Activated CD4-positive, alpha-beta memory T cell treated with anti-CD3 and anti-CD28 coated beads, Interleukin-2, amount 10 ng/mL, durations not matched to agents 7 days and 5 days (primary cell): ENCODE measurements around the gene COASY. TPM values are rescaled to one million over a fixed set of nuclear protein-coding genes. Genes with fewer than 3 reads are reported as not detected.

Source experiments
- CTCF ChIA-PET: fragments of 350-600 bp; sonication (Branson Sonifier 250); formaldehyde crosslinking; loops from one replicate; lab custom pipeline; 2021; ENCODE audit warnings: antibody characterized with exemption, inconsistent platforms; lab: Charles Lee
- POLR2A ChIA-PET: fragments of 350-600 bp; sonication (Branson Sonifier 250); formaldehyde crosslinking; loops from one replicate; lab custom pipeline; 2021; ENCODE audit warnings: antibody characterized with exemption; lab: Charles Lee
- DNase-seq: peaks from one replicate; pipeline ENCODE4 v3.0.0-alpha.2; 2020
- H3K27ac Mint-ChIP-seq: one replicate; pipeline ENCODE4 v1.8.0; 2021; ENCODE audit warnings: mild to moderate bottlenecking, mixed read lengths
- H3K27me3 Mint-ChIP-seq: one replicate; pipeline ENCODE4 v1.8.0; 2021; ENCODE audit warnings: mixed read lengths
- H3K36me3 Mint-ChIP-seq: one replicate; pipeline ENCODE4 v1.8.0; 2021; ENCODE audit warnings: low read depth, mixed read lengths
- H3K4me1 Mint-ChIP-seq: one replicate; pipeline ENCODE4 v1.8.0; 2021; ENCODE audit warnings: mixed read lengths
- H3K4me3 Mint-ChIP-seq: one replicate; pipeline ENCODE4 v1.8.0; 2021; ENCODE audit warnings: mild to moderate bottlenecking, mixed read lengths
- H3K9me3 Mint-ChIP-seq: one replicate; pipeline ENCODE4 v1.8.0; 2021; ENCODE audit warnings: mixed read lengths
- total RNA-seq, 2 experiments: library from RNA; stranded (reverse); gene quantifications; one replicate each; pipeline ENCODE4 v1.2.3, GENCODE V29; 2021

The COASY gene
- total RNA-seq, 2 experiments from 2014 or later = 80.1 to 84.3 TPM

DNA sequence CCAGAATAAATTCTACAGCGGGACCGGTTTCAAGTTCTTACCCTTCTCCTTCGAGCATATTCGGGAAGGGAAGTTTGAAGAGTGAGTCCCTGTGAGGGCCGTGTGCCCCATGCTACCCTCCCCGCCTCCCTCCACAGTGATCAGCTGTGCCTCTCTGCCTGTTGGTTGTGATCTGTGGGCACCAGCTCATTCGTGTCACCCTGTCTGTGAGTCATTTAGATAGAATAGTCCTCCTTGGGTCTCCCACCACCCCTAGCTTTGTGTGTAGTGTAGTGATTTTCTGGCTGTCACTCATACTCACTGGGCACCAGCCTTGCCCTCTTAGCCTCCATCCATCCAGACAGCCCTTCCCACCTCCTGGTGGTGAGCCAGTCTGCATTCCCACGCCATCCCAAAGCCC, 40.9 kb upstream of the COASY start:
- H3K27ac Mint-ChIP-seq = no peak overlapping the region
- H3K4me1 Mint-ChIP-seq = peaks cover 22% of the 10 kb centered on the region
- ChIA-PET POLR2A (interaction anchor here (1.4 to 1.6 kb wide), 2 partner anchors 15 to 132 kb away, joined by 4 read pairs; partner anchors contain the start of genes NAGLU and STAT3), CTCF (interaction anchor here (1.0 kb wide), 1 partner anchor 200 kb away, joined by 3 read pairs; no protein-coding TSS in a partner anchor)
- H3K9me3 Mint-ChIP-seq = no peaks in the 10 kb centered on the region
- no peaks in the 10 kb centered on the region for H3K36me3 Mint-ChIP-seq
- no peak for DNase-seq
- H3K4me3 Mint-ChIP-seq = no peak overlapping the region
- H3K27me3 Mint-ChIP-seq = peaks cover 41% of the 10 kb centered on the region

DNA sequence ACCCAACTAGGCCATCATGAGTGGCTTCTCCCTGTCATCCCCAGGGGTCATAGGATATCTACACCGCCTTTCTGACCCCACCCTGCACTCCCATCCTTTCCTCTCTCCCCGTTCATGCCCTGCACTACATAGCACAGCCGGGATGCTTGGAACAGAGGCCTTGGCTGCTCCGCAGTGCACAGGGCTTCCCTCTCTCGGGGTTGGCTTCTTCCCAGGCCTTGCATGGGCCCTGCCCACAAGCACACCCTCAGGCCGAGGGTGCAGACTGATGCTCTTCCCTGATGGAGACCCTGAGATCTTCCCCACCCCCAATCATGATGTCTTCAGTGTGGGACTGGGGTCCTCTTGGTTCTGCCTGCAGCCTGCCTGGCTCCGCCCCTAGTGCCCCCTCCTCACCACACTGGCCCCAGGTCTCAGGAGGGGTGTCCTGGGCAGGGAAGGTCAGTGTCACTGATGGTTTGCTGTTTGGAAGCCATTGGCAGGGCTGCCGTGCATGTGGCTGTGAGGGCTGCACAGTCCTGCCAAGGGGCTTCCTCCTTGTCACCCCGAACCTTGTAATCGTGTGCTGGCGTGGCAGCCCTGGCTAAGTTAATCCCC, 40.2 kb upstream of the COASY start:
- H3K4me1 Mint-ChIP-seq = peaks cover 22% of the 10 kb centered on the region
- no peak for DNase-seq
- no peaks in the 10 kb centered on the region for H3K36me3 Mint-ChIP-seq
- no peak overlapping the region for H3K27ac Mint-ChIP-seq
- H3K4me3 Mint-ChIP-seq = no peak overlapping the region
- H3K27me3 Mint-ChIP-seq = peaks cover 40% of the 10 kb centered on the region
- no peaks in the 10 kb centered on the region for H3K9me3 Mint-ChIP-seq
- CTCF ChIA-PET = no interaction called here
- POLR2A ChIA-PET = interaction anchor here (1.6 kb wide), 1 partner anchor 15 kb away, joined by 4 read pairs; the partner anchor contains the start of gene NAGLU

DNA sequence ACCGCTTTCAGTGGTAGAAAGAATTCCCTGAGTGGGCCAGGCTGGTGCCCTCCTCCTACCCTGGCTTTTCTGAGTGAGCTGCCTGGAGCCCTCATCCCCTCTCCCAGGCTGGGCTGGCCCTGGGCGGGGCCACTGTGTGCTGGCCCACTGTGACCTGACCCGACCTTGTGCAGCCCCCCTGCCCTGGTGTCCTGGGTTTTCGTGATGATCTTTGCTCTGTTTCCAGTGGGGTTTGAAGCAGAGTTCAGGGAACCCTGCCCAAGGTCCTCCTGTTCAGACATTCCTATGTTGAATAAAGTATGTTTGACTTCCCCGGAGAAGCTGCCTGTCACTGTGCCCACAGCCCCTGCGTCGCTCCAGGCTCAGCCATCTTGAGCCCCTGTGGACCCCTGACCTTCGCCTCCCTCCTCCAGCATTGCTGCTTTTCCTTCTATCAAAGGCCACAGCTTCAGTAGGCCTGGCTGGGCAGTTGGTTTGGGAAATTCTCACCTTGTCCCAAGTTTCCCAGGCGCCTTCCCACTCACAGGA, 39.6 kb upstream of the COASY start:
- POLR2A ChIA-PET = interaction anchor here (0.7 kb wide), 1 partner anchor 10 kb away, joined by 5 read pairs; no protein-coding TSS in a partner anchor
- H3K9me3 Mint-ChIP-seq = no peaks in the 10 kb centered on the region
- peaks cover 22% of the 10 kb centered on the region for H3K4me1 Mint-ChIP-seq
- H3K4me3 Mint-ChIP-seq = no peak overlapping the region
- H3K27me3 Mint-ChIP-seq = peaks cover 41% of the 10 kb centered on the region
- CTCF ChIA-PET = interaction anchor here (0.6 kb wide), 1 partner anchor 75 kb away, joined by 3 read pairs; no protein-coding TSS in a partner anchor
- H3K36me3 Mint-ChIP-seq = no peaks in the 10 kb centered on the region
- no peak for DNase-seq
- H3K27ac Mint-ChIP-seq = no peak overlapping the region

DNA sequence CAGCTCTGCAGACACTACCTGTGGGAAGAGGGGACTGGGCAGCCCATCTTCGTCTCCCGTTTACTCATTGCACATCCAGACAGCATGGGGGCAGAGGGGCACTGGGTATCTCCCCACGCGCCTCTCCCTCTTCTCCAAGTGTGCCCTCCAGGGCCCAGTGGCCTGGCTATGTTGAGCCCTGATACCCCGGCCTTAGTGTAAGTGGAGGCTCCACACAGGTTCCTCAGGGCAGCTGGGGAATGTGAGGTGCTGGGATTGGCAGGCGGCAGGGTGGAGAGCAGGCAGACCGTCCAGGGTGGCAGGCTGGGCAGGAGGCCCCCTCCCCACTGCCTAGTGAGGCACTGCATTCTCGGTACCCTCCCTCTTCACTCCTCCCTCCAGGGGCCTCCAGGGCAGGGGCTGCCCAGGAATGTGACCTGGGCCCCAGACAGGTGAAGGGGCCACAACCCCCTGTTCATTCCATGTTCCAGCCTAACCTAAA, 39.1 kb upstream of the COASY start:
- Mint-ChIP-seq H3K4me3 (no peak overlapping the region), H3K9me3 (no peaks in the 10 kb centered on the region), H3K36me3 (no peaks in the 10 kb centered on the region), H3K27ac (no peak overlapping the region), H3K4me1 (peaks cover 21% of the 10 kb centered on the region), H3K27me3 (peaks cover 42% of the 10 kb centered on the region)
- ChIA-PET POLR2A (interaction anchor here (0.7 kb wide), 1 partner anchor 10 kb away, joined by 5 read pairs; no protein-coding TSS in a partner anchor), CTCF (interaction anchor here (0.6 kb wide), 1 partner anchor 75 kb away, joined by 3 read pairs; no protein-coding TSS in a partner anchor)
- DNase-seq = no peak

DNA sequence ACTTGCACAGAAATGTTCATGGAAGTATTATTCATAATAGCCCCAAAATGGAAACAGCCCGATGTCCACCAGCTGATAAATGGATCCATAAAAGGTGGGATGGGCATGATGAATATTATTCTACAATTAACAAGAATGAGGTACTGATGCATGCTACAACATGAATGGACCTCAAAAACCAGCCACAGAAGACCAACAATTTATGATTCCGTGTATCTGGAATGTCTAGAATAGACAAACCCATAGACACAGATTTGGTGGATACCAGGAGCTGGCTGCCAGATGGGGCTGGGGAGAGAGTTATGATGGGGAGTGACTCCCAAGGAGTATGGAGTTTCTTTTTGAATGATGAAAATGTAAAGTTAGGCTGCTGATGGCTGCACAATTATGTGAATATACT, 36.7 kb upstream of the COASY start:
- ChIA-PET POLR2A (no interaction called here), CTCF (interaction anchor here (1.5 to 1.6 kb wide), 2 partner anchors 11 to 97 kb away, joined by 4 read pairs; no protein-coding TSS in a partner anchor)
- H3K27ac Mint-ChIP-seq = peak overlapping the region; percentile 50
- DNase-seq = no peak
- peaks cover 38% of the 10 kb centered on the region for H3K27me3 Mint-ChIP-seq
- no peaks in the 10 kb centered on the region for H3K9me3 Mint-ChIP-seq
- peaks cover 29% of the 10 kb centered on the region for H3K4me1 Mint-ChIP-seq
- no peaks in the 10 kb centered on the region for H3K36me3 Mint-ChIP-seq
- no peak overlapping the region for H3K4me3 Mint-ChIP-seq

DNA sequence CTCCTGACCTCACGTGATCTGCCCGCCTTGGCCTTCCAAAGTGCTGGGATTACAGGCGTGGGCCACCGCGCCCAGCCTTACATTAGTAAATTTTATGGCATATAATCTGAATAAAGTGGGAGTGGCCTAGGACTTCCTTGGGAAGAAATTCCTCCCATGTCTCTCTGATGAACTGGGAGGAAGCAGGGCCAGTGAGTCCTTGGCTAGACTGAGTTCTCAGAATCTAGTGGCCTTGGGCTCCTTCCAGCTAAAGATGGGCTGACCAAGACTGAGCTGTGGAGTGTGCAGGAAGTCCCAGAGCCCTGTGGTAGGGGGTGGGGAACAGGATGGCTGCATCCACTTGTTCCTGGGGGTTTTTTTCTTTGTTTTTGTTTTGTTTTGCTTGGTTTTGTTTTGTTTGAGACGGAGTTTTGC, 35.9 kb upstream of the COASY start:
- H3K36me3 Mint-ChIP-seq = no peaks in the 10 kb centered on the region
- peaks cover 38% of the 10 kb centered on the region for H3K27me3 Mint-ChIP-seq
- no peak overlapping the region for H3K4me3 Mint-ChIP-seq
- CTCF ChIA-PET = interaction anchor here (1.7 to 1.8 kb wide), 2 partner anchors 8 to 10 kb away, joined by 12 to 14 read pairs; partner anchors contain the start of gene NAGLU
- POLR2A ChIA-PET = no interaction called here
- DNase-seq = no peak
- no peak overlapping the region for H3K27ac Mint-ChIP-seq
- no peaks in the 10 kb centered on the region for H3K9me3 Mint-ChIP-seq
- peaks cover 36% of the 10 kb centered on the region for H3K4me1 Mint-ChIP-seq

DNA sequence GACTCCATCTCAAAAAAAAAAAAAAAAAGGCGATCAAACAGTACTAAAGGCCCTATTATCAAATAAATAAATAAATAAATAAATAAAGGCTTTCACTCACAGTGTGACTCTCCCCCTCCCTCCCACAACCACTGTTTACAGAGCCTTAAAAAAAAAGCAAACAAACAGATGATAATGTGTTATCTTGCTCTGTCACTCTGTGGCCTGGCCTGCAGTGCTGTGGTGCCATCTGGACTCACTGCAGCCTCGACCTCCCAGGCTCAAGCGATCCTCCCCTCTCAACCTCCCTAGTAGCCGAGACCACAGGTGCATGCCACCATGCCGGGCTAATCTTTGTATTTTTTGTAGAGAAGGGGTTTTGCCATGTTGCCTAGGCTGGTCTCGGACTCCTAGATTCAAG, 34.0 kb upstream of the COASY start:
- Mint-ChIP-seq H3K36me3 (no peaks in the 10 kb centered on the region), H3K4me1 (peaks cover 43% of the 10 kb centered on the region)
- POLR2A ChIA-PET = no interaction called here

DNA sequence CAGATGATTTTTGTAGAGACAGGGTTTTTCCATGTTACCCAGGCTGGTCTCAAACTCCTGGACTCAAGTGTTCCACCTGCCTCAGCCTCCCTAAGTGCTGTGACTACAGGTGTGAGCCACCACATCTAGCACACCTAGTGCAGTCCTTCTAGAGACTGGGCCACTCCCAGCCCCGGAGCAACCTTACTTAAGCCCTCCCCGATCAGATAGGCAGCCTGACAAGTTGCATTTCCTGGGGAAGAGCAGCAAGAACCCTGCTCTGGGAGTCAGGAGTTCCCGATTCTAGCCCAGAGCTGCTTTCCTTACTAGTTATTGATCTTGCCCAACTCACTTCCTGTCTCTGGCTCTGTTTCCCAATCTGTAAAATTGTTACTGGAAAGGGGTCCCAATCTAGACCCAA, 32.9 kb upstream of the COASY start:
- ChIA-PET CTCF (no interaction called here), POLR2A (interaction anchor here (1.0 kb wide), 1 partner anchor 65 kb away, joined by 3 read pairs; no protein-coding TSS in a partner anchor)
- DNase-seq = no peak

More for the DNA sequence above, 34.0 kb upstream of the COASY start:
- no peak for DNase-seq
- Mint-ChIP-seq H3K27me3 (peaks cover 27% of the 10 kb centered on the region), H3K4me3 (no peak overlapping the region), H3K9me3 (no peaks in the 10 kb centered on the region), H3K27ac (no peak overlapping the region)
- CTCF ChIA-PET = interaction anchor here (0.7 to 1.8 kb wide), 23 partner anchors 8 to 306 kb away, joined by 3 to 14 read pairs (median 5); partner anchors contain the start of genes NAGLU and STAT3

GRCh38 chr17:42530952-42531454, 30.9 kb upstream of the COASY start:
- DNase-seq = no peak
- CTCF ChIA-PET = interaction anchor here (1.4 to 1.6 kb wide), 2 partner anchors 11 to 18 kb away, joined by 3 to 6 read pairs; no protein-coding TSS in a partner anchor
- Mint-ChIP-seq H3K27me3 (peaks cover 20% of the 10 kb centered on the region), H3K36me3 (no peaks in the 10 kb centered on the region), H3K27ac (no peak overlapping the region), H3K9me3 (no peaks in the 10 kb centered on the region), H3K4me3 (no peak overlapping the region), H3K4me1 (peaks cover 32% of the 10 kb centered on the region)
- POLR2A ChIA-PET = interaction anchor here (0.6 kb wide), 1 partner anchor 23 kb away, joined by 3 read pairs; no protein-coding TSS in a partner anchor

More for the DNA sequence above, 32.9 kb upstream of the COASY start:
- Mint-ChIP-seq H3K4me3 (no peak overlapping the region), H3K36me3 (no peaks in the 10 kb centered on the region), H3K27me3 (peaks cover 29% of the 10 kb centered on the region), H3K4me1 (peaks cover 36% of the 10 kb centered on the region), H3K27ac (no peak overlapping the region), H3K9me3 (no peaks in the 10 kb centered on the region)

GRCh38 chr17:42531455-42532354, 30.2 kb upstream of the COASY start:
- Mint-ChIP-seq H3K4me1 (peaks cover 34% of the 10 kb centered on the region), H3K27ac (no peak overlapping the region), H3K36me3 (no peaks in the 10 kb centered on the region), H3K27me3 (peaks cover 17% of the 10 kb centered on the region), H3K9me3 (no peaks in the 10 kb centered on the region), H3K4me3 (peak overlapping the region; percentile 62)
- ChIA-PET POLR2A (interaction anchor here (1.0 to 1.1 kb wide), 2 partner anchors 9 kb away, joined by 3 to 5 read pairs; no protein-coding TSS in a partner anchor), CTCF (interaction anchor here (0.6 to 1.6 kb wide), 4 partner anchors 9 to 211 kb away, joined by 3 to 4 read pairs (median 3); no protein-coding TSS in a partner anchor)
- peak; percentile 56 for DNase-seq

- POLR2A ChIA-PET = interaction anchor here (1.0 to 2.4 kb wide), 14 partner anchors 12 to 287 kb away, joined by 3 to 21 read pairs (median 4); partner anchors contain the start of genes PSMC3IP, RETREG3, STAT3 and STAT5A
- Mint-ChIP-seq H3K27ac (peak overlapping the region; percentile 44), H3K4me3 (peak overlapping the region; percentile 68), H3K4me1 (peaks cover 40% of the 10 kb centered on the region), H3K36me3 (peaks cover 9% of the 10 kb centered on the region), H3K9me3 (no peaks in the 10 kb centered on the region), H3K27me3 (peaks cover 13% of the 10 kb centered on the region)
- CTCF ChIA-PET = interaction anchor here (0.6 to 4.3 kb wide), 7 partner anchors 8 to 221 kb away, joined by 3 to 19 read pairs (median 6); partner anchors contain the start of gene PSMC3IP
- no peak for DNase-seq
Observed at GRCh38 chr17:42535155-42536047, 26.5 kb upstream of the COASY start.
